Stimulated activated CD4-positive, alpha-beta T cell treated with anti-CD3 and anti-CD28 coated beads, Interleukin-12 subunit alpha, Interleukin-12 subunit beta, amount 100 ng/mL, for 4 hours (primary cell): Measurements from ENCODE around the gene FILIP1L.
"Not testable (repeated sequence)": the region's sequence is repeated elsewhere in the genome, so short reads cannot be mapped to it uniquely, and the experiment has no call there.

ENCODE experiments used
- DNase-seq: peaks from one replicate; pipeline ENCODE4 v3.0.0-alpha.2; 2020

Gene FILIP1L

DNA sequence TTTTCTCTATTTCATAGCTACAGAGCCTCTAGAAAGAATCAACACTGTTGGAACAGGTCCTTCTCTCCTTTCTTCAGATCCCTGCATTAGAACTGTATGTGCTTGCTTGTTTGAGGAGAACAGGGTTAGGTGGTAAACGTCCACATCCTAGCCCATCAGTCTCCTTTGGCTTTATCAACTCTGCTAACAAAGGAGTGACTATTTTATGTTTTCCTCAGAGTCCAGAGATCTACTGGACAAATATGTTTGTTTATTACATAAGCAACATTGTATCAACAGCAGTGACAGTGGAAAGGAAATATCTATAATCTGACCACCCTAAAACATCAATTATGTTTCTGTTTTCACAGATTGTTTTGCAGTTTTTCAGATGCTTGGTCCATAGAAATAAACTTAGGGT, 257.0 kb downstream of the FILIP1L start:
- DNase-seq: no peak

DNA sequence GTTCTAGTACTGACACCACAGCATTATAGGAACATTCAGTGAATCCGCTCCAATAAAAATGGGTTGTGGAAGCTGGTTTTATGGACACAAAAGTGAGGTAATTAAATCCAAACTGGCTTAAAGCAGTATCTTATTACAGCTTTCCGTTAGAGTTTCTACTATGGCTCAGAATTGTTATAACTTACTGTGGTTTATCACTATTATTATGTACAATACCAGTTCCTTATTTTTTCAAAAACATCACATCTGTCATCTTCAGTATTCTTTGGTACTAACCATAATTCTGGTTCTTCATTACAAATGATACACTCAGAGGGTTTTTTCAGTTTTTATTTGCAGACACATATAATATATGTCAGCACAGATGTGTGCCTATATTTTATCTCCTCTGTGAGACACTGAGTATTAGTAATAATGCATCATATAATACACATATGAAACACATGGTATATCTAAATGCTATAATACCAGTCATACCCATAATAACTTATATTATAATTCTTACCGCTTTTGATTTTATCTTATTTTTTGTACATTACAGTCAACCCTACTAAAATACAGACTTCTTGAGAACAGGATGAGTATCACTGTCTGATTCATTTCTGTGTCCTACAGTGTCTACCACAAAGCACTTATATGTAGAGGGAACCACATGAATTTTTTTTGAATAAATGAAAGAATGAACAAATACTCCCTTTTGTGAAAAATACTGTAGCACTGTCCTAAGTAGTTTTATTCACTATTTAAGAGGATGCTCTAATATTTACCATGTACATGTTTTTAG, 257.7 kb downstream of the FILIP1L start:
- no peak for DNase-seq

DNA sequence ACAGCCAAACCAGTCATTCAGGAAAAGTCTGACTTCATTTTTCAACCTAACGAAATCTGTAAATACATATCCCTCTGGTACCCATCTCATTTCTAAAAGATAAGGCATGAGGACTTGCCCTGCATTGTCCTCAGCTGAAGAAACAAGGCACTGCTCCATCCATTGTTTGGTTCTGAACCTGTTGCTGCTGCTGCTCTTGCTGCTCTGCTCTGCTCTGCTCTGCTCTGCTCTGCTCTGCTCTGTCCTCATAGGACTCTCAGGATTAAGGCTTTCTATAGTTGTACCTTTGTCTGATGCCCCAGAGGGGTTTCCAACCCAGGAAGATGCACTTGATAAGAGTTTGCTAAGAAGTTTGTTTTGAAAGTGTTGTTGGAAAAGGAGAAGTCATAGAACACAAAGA, 258.4 kb downstream of the FILIP1L start:
- DNase-seq: no peak

DNA sequence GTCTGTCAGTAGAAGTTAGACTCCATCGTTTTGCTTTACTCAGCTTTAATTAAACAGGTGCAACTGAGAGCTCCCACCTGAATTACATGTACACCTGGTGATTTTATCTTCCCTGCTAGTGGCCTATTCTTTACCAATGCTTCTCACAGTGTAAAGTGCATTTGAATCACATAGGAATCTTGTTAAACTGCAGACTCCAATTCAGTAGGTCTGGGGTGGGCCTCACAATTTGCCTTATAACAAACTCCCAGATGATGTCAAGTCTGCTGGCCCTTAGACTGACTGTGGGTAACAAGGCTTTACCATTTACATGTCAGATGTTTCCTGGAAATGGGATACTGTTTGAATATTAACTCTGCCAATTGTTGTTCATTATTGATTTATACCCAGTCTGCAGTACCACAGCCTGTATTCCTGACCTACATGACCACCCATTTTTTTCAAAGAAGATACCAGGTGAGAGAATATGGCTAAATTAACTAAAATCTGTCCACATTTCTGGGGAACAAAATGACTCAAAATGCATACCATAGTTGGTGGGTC, 259.5 kb downstream of the FILIP1L start:
- DNase-seq: no peak

DNA sequence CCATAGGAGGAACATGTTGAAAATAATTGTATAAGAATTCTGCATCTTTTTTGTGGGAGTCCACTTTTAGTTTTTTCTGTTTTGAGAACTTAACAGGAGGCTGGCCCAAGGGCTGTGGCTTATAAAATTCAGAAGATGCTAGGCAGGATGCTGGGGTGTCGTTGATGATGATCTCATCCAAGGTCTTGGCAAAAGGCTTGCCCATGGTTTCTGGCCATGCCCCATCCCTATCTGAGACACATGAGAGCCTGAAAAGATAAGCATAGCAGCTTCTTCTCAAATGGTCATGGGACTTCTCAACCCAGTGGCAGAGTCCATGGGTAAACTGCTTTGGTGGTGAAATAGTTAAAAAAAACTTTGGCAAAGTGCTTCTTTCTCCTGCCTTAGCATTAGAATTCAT, 261.4 kb downstream of the FILIP1L start:
- DNase-seq: no peak

DNA sequence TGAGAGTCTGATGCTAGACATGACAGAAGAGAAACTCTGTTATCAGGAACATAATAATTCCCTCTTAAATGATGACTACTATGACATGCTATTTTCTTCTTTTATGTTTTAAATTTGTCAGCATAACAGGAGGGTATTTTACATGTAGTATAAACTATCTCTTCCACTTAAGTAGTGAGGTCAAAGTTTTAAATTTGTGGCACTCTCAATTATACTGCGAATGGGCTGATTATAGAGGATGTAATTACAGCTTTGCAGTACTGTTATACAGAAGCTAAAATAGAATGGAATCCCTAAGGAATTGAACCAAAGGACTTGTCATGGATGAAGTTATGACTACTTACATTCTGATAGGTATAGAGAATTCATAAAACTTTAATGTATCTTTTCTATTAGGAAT, 262.3 kb downstream of the FILIP1L start:
- DNase-seq: no peak

DNA sequence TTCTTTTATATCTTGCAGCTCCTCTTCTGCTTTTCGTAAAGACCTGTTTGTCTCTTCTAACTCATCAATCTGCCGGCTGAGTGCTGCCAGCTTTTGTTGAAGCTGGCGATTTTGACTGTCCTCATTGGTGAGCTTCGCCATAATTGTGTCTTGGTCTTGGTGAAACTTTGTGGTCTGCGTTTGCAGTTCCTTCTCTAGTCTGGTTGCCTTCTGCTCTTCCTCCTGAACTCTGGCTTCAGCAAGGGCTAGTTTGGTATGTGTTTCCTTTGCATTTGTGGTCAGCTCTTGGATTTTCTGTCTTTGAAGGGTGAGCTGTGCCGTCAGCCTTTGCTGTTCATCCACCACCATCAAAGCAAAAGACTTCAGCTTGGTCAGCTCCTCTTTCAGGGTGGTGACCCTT, 263.7 kb downstream of the FILIP1L start:
- DNase-seq: no peak

DNA sequence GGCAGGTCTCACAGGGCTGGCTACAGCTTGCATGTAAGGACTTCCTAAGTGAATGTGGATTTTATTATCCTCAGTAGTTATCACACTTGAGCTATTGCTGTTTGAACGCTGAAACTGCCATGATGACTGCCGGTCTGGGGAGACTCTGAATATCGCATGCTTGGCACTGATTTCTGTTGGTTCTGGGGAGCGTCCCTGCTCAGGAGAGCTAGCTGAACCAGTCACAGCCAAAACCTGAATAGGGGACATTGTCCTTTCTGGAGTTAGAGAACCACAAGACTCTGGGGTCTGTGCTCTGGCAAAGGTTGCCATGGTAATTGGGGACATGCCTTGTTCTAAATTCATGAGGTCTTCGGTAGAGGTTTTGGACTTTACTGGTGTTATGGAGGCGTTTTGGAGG, 265.9 kb downstream of the FILIP1L start:
- DNase-seq: no peak

DNA sequence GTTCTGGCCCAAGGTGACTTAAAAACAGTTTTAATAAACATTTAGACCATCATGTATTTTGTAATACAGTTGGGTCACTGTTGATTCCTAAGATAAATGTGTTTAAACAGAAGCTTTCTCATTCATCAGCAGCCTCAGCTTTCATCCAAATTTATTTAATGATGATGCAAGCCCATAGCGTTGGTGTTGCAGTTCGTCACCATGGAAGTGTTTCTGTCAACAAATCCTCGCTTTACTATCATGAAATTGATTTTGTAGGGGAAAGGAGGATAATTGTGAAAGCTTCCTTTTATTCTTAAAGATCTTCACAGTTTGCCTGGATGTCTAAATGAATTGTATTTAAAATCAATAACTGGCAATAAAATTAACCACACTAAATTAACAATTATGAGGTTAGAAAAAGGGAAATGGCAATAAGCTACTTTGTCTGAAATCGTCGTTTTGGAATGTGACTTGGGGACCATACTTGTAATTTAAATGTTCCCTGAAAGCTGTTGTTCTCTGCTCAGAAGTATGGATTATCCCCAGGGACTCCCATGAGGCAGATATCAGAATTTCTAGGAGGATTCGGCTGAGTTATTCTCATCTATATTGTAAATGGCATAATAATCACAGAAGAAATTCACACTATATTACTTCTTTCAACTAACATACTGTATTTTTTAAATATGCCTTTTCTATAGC, 267.7 kb downstream of the FILIP1L start:
- DNase-seq: no peak

DNA sequence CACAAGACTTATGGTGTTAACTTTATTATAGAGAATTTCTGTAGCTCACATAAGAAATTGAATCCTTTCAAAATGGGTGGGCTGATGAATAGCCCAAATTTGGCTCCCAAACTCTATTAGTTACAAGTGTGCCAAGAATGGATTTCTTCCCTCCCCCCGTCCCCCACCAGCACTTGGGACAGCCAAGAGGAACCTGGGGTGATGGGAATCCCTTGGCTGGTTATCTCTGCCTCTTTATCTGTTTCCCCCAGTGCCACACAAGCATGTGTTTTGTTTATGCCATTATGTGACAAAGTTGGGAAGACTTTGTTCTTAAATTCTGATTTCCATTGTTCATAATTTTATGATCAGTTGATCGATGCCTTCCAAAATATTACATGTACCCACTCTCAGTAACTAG, 268.3 kb downstream of the FILIP1L start:
- no peak for DNase-seq

DNA sequence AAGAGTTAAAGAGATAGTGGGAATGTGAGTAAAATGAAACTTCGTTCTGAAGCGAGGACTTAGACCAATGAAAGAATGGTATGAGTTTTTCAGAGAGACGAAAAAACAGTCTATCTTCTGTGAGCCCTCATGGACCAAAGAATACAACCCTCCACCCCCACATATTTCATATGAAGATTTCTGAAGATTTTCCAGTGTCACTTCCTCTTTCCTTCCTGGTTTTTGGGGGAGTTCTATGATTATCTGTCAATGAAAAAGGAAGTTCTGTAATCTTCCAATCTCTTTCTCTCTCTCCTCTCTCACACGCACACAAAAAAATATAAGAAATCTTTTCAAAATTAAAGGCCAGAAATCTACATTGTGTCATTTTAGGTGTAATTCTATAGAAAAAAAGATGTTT, 269.0 kb downstream of the FILIP1L start:
- no peak for DNase-seq

DNA sequence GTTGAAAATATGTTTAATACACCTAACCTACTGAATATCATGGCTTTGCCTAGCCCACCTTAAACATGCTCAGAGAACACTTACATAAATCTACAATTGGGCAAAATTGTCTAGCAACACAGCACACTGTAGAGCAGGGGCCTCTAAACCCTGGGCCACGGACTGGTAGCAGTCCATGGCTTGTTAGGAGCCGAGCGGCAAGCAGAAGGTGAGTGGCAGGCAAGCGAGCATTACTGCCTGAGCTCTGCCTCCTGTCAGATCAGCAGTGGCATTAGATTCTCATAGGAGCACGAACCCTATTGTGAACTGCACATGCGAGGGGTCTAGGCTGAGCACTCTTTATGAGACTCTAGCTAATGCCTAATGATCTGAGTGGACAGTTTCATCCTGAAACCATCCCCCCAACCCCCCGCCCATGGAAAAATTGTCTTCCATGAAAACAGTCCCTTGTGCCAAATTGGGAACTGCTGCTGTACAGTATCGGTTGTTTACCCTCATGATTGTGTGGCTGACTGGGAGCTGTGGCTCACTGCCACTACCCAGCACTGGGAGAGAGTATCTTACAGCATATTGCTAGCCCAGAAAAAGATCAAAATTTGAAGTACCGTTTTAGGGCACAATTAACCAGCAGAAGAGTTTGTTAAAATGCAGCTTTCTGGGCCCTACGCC, 270.6 kb downstream of the FILIP1L start:
- DNase-seq: no peak

DNA sequence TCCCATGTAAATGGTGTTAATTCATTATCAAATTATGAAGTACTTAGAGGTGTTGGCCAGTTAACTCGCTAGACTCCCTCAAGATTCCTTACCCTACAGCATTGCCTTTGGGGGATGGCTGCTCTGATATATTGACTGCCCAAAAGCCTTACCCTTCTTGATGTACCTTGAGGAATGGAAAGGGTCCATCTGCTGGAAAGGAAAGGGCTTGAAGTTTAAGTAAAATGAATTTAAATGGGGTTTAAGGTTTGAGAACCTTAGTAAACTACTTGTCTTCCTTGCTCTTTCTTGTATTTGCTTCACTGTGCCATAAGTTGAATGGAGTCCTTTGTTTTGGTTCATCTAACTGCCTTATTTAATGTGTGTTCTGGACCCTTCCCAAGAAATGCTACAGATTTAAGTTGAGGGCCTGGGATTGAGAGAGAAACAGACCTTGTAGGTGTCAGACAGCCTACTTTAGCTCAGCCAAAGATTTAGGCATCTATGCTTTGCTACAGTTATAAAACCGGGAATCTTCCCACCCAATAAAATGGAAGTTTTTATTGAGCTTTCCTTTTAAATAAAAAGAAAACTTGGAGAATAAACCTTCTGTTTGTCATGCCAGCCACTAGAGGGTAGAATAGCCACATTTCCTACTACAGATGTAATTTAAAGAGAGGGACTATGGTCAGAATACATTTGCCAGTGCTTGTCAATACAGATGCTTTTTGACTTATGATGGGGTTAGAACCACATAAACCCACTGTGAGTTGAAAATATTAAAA, 271.3 kb downstream of the FILIP1L start:
- DNase-seq: no peak

DNA sequence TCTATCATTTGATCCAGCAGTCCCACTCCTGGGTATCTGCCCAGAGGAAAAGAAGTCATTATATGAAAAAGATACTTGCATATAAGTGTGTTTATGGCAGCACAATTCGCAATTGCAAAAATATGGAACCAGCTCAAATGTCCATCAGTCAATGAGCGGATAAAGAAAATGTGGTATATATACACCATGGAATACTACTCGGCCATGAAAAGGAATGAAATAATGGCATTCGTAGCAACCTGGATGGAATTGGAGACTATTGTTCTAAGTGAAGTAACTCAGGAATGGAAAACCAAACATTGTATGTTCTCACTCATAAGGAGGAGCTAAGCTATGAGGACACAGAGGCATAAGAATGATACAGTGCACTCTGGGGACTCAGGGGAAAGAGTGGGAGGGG, 272.4 kb downstream of the FILIP1L start:
- DNase-seq: not testable (repeated sequence)

DNA sequence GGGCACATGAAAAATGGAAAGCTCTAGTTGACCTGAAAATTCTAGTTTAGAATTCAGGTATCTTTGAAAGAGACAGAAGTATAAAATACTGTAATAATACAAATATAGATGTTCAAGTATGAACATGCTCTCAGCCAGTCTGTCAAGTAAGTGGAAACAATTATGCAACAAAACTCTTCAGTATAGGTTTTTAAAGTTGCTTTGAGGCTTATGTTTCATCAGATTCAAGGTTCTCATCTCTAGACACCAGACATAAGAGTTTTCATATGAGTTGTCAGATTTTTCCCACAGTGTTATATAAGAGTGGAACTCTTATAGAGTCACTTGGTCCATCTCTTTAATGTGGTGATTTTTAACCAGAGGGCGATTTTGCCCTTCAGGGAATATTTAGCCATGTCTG, 274.7 kb downstream of the FILIP1L start:
- no peak for DNase-seq

DNA sequence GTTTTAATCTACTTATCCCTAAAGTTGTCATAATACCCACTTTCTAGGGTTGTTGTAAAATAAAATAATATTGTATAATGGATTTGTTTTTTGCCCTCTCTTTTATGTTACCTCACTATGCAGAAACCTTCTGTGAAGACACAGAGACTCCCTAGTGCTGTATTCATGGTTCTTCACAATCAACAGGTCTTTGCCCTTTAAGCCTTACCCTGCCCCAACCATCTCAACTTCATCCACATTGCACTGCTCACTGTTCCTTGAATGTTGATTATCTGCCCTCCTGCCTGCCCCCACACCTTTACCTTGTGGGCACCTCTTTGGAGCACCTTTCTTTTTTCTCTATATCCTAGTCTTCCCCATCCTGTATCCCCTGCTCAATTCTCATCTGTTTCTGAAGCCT, 275.5 kb downstream of the FILIP1L start:
- no peak for DNase-seq

DNA sequence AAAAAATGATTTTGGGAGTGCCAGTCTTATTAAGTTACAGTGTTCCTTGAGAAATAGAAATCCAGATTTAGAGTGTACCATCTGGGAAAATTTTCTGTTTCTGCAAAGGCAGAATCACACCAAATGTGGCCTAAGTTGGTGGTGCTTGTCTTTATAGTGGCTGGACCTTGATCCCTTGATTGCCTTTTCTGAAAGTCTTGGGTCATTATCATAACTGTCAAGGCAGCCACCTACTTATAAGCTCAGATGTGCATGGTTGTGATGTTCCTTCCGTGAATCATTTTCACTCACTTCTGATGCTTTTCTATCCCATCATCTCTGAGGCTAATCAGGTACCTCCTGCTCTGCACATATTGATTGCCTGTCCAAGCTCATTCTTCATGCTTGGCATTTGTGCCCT, 276.6 kb downstream of the FILIP1L start:
- DNase-seq: no peak

DNA sequence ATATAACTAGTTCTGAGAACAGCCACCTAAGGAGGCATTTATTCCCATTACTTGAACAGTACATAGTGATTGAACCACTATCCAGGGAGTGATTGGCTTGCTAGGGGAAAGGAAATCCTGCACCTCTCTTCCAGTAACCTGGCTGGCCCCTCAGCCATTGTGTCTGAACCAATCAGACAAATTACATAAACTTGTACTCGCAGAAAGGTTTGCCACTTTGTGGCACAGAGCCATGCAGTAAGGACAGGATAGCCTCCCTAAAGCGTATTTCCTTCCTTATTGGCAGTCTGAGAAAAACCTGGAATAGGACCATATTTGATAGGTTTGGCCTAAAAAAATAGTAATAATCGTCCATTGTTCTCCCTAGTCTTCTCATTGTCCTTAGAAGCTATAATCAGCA, 277.6 kb downstream of the FILIP1L start:
- DNase-seq: no peak

DNA sequence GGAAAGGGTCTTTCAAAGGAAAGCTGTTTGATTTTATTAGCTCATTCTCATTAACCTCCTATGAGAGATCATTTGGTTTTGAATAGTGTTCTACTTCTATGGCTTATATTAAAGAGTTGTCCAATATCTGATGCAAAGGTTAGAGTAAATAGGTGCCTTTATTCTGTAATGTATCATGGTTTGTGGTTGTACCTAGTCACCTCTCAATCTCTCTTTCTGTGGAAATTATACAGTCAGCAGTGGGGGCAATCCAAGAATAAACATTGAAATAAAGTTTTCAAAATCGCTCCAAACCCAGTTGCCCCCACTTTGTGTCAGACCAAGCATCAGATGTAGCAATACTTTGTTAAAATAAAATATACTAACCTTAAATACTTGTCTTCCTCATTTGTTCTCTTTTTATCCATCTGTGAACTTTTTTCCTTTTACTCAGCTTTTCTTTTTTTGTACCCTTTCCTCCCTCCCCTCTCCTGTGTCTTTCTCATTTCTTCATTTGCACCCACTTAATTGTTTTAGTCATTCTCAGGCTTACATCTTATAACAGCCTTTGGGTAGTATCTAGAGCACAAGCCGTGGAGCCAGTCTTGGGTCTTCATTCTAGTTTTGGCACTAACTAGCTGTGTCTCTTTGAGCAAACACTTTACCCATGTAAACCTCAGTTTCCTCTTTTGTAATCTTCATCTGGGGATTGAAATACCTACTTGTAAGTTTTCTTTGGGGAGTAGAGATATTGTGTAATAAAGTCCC, 279.9 kb downstream of the FILIP1L start:
- no peak for DNase-seq

DNA sequence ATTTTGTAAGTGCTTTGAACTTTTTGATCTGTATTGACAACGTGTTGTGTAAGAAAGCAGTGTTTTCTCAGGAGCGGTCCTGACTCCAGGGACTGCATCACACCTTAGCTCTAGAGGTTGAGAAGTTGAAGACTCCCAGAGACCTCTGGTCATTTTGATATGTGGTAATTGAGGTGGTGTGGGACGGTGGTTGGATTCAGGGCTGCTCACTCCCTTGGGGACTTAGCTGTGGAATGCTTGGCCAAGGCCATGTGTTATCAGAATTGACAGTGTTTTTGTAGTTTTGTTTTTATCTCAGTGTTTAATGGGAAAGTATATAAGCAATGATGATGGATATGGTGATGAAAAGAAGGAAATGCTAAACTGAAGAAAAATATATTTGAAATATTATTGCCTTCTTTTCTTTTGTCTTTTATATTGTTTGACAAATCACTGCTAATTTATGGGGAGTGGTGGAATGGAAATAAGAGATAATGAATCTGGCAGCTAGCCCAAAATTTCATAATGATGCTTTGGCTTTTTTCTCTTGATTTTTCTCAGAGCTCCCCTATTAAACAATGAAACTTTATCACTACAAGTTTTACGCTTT, 280.6 kb downstream of the FILIP1L start:
- DNase-seq: no peak

DNA sequence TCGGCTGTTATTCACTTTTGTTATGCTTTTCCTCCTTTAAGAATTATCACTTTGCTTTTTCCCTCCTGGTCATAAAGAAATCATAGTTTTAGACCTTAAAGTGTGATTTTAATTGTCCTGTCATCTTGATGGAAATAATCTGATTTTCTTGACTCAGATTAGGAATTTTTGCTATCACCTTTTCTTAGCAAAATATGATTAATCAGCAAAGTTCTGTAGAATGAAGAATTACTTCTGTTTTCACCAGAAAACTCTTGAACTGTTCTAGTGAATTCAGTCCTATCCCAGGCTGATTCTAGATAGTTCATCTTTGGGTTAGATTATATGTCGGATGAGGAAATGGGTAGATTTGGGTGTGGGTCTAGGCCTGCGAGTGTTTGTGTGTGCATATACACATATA, 284.5 kb downstream of the FILIP1L start:
- DNase-seq: no peak
